Sigmoid colon (tissue), 4 donors: ENCODE data around the gene FCSK.

Experiments used
- CTCF ChIP-seq, 4 experiments: fragments of 450-650 bp in 3 of 4; fragments of 200-600 bp in 1 of 4; IDR thresholded peaks; one replicate each; pipeline ENCODE4 v1.5.1; 2016 to 2019; ENCODE audit warnings: antibody characterized with exemption in 4 of 4, mild to moderate bottlenecking in 3 of 4, moderate library complexity in 2 of 4
- EP300 ChIP-seq, 4 donors: sonication (generic); formaldehyde crosslinking; IDR thresholded peaks; one replicate each; pipeline ENCODE4 v1.6.1; 2017; ENCODE audit warnings: antibody characterized with exemption in 4 of 4
- POLR2A ChIP-seq, 2 donors: fragments of 450-650 bp; IDR thresholded peaks; one replicate each; pipeline ENCODE4 v1.6.1; 2016; ENCODE audit warnings: antibody characterized with exemption in 2 of 2, mild to moderate bottlenecking in 2 of 2, moderate library complexity in 2 of 2
- POLR2AphosphoS5 ChIP-seq, 4 donors: sonication (generic); formaldehyde crosslinking; IDR thresholded peaks; one replicate each; pipeline ENCODE4 v1.6.1; 2017; ENCODE audit warnings: antibody characterized with exemption in 4 of 4

GRCh38 chr16:70490261-70490660 is 35.9 kb downstream of the FCSK start:
- TF ChIP-seq POLR2A (IDR thresholded peaks at IDR 0.05) (no peak), CTCF (IDR thresholded peaks at IDR 0.05) (no peak), EP300 (IDR thresholded peaks at IDR 0.05) (no peak), POLR2AphosphoS5 (IDR thresholded peaks at IDR 0.05) (no peak)
